ENCODE measurements around the gene ARHGAP4.

- no peak for TF ChIP-seq CTCF (conservative IDR thresholded peaks at IDR 0.05; ENCODE audit: low read depth, low read length)
- no peak for TF ChIP-seq POLR2A (IDR thresholded peaks at IDR 0.05; ENCODE audit: low read depth, low read length)
- TF ChIP-seq RFX5 (IDR thresholded peaks at IDR 0.05; ENCODE audit: low read depth, low read length): no peak
- TF ChIP-seq BHLHE40 (IDR thresholded peaks at IDR 0.05; ENCODE audit: low read depth, low read length): no peak
- TF ChIP-seq RCOR1 (IDR thresholded peaks at IDR 0.05; ENCODE audit: insufficient replicate concordance, low read length): no peak
- no peak for TF ChIP-seq MXI1 (IDR thresholded peaks at IDR 0.05; ENCODE audit: borderline replicate concordance, low read depth, low read length)
- TF ChIP-seq NFE2L2 (IDR thresholded peaks at IDR 0.05; ENCODE audit: low read depth, low read length): no peak
- no peak for TF ChIP-seq SMC3 (IDR thresholded peaks at IDR 0.05; ENCODE audit: low read depth, low read length)
- no peak for TF ChIP-seq RAD21 (IDR thresholded peaks at IDR 0.05; ENCODE audit: low read length)
- TF ChIP-seq, protein P1, sequence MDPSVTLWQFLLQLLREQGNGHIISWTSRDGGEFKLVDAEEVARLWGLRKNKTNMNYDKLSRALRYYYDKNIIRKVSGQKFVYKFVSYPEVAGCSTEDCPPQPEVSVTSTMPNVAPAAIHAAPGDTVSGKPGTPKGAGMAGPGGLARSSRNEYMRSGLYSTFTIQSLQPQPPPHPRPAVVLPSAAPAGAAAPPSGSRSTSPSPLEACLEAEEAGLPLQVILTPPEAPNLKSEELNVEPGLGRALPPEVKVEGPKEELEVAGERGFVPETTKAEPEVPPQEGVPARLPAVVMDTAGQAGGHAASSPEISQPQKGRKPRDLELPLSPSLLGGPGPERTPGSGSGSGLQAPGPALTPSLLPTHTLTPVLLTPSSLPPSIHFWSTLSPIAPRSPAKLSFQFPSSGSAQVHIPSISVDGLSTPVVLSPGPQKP (IDR thresholded peaks at IDR 0.05; ENCODE audit: borderline replicate concordance, low read depth, low read length): no peak
- TF ChIP-seq MAZ (IDR thresholded peaks at IDR 0.05; ENCODE audit: borderline replicate concordance, low read depth, low read length): no peak
- no peak for TF ChIP-seq USF2 (IDR thresholded peaks at IDR 0.05; ENCODE audit: low read depth, low read length)
- no peak for TF ChIP-seq FOS (IDR thresholded peaks at IDR 0.05; ENCODE audit: low read depth, low read length)
- TF ChIP-seq MAFK (IDR thresholded peaks at IDR 0.05; ENCODE audit: low read depth, low read length): no peak
These were observed 15.6 kb downstream of the ARHGAP4 start for GRCh38 chrX:153910446-153910845.

All from IMR-90 (cell line).